Right lobe of liver (tissue), 4 donors: ENCODE data around the gene TUBGCP2.

Source experiments
- POLR2A ChIP-seq: fragments of 450-650 bp; IDR thresholded peaks from one replicate; pipeline ENCODE4 v1.6.1; 2017; ENCODE audit warnings: antibody characterized with exemption, mild to moderate bottlenecking
- TF ChIP-seq, protein P1 (sequence below), 4 donors: fragments of 200-600 bp in 3 of 4; fragments of 450-650 bp in 1 of 4; IDR thresholded peaks; one replicate each; pipeline versions ENCODE4 v1.5.1 to v1.8.0; 2016 to 2022; ENCODE audit warnings: antibody characterized with exemption in 4 of 4, mild to moderate bottlenecking in 2 of 4
- donor health status: DM: no; HTN: no; CAD: no.
- donor health status: DM: no; HTN: no; CAD: no.
- donor health status: DM: no; HTN: yes; CAD: no.

DNA sequence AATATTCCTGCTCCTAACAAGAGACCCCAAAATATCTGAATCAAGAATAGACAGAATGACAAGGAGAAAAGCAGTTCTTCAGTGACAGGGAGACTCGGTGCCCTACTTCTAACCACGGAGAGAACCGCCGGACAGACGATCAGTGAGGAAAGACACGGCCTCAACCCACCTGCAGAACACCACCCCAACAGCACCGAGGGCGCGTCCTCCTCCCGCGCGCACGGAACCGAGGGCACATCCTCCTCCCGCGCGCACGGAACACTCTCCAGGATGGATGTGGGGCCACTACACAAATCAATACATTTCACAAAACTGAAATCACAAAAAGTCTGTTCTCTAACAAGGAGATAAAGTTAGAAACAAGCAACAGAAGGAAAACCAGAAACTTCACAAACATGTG lies 22.3 kb downstream of the TUBGCP2 start:
- TF ChIP-seq, protein P1, sequence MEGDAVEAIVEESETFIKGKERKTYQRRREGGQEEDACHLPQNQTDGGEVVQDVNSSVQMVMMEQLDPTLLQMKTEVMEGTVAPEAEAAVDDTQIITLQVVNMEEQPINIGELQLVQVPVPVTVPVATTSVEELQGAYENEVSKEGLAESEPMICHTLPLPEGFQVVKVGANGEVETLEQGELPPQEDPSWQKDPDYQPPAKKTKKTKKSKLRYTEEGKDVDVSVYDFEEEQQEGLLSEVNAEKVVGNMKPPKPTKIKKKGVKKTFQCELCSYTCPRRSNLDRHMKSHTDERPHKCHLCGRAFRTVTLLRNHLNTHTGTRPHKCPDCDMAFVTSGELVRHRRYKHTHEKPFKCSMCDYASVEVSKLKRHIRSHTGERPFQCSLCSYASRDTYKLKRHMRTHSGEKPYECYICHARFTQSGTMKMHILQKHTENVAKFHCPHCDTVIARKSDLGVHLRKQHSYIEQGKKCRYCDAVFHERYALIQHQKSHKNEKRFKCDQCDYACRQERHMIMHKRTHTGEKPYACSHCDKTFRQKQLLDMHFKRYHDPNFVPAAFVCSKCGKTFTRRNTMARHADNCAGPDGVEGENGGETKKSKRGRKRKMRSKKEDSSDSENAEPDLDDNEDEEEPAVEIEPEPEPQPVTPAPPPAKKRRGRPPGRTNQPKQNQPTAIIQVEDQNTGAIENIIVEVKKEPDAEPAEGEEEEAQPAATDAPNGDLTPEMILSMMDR (IDR thresholded peaks at IDR 0.05), result no peak
- TF ChIP-seq POLR2A, result no peak
